Upper lobe of right lung (tissue), 1 donor: ENCODE measurements around the gene FAM110C. TPM values are rescaled to one million over a fixed set of nuclear protein-coding genes. Genes with fewer than 3 reads are reported as not detected.
A peak's percentile ranks its signal among the peaks of the same experiment; 100 is the strongest.
"Not testable (repeated sequence)": the region's sequence is repeated elsewhere in the genome, so short reads cannot be mapped to it uniquely, and the experiment has no call there.

Source experiments
- ATAC-seq: fragments of 200-7000 bp; cut with Tn5 transposase; one replicate; pipeline ENCODE4 v1.9.1; 2020; ENCODE audit warnings: mild to moderate bottlenecking, moderate library complexity
- DNase-seq: peaks from one replicate; pipeline ENCODE4 v3.0.0-alpha.2; 2020
- H3K27ac ChIP-seq: fragments of 200-600 bp; one replicate; pipeline ENCODE4 v1.8.0; 2022
- H3K27me3 ChIP-seq: fragments of 200-600 bp; one replicate; pipeline ENCODE4 v1.8.0; 2022; ENCODE audit warnings: mild to moderate bottlenecking
- H3K36me3 ChIP-seq: fragments of 200-600 bp; one replicate; pipeline ENCODE4 v1.8.0; 2022
- H3K4me1 ChIP-seq: fragments of 200-600 bp; one replicate; pipeline ENCODE4 v1.8.0; 2022
- H3K4me3 ChIP-seq: fragments of 200-600 bp; one replicate; pipeline ENCODE4 v1.8.0; 2022; ENCODE audit warnings: mild to moderate bottlenecking
- H3K9me3 ChIP-seq: fragments of 200-600 bp; one replicate; pipeline ENCODE4 v1.8.0; 2022
- intact Hi-C: fragments of 100-400 bp; cut with DNase I; formaldehyde crosslinking; loops from one replicate; pipeline ENCODE4 v1.11.0; 2022
- total RNA-seq: library from RNA; stranded (reverse); fragmentation: NEBNext Ultra II Directional; extraction: Animal tissue kit (Norgen Biotek cat#: 25700); gene quantifications from one replicate; pipeline ENCODE4 v1.2.1, GENCODE V29; 2021
- TF ChIP-seq, protein P1 (sequence below): fragments of 200-600 bp; IDR thresholded peaks from one replicate; pipeline ENCODE4 v1.8.0; 2022; ENCODE audit warnings: antibody characterized with exemption
- donor health status: DM: no; HTN: yes; CAD: no; lungs with severe emphysema.

Gene FAM110C
- total RNA-seq, 1 donor from 2014 or later = 4.8 TPM

DNA sequence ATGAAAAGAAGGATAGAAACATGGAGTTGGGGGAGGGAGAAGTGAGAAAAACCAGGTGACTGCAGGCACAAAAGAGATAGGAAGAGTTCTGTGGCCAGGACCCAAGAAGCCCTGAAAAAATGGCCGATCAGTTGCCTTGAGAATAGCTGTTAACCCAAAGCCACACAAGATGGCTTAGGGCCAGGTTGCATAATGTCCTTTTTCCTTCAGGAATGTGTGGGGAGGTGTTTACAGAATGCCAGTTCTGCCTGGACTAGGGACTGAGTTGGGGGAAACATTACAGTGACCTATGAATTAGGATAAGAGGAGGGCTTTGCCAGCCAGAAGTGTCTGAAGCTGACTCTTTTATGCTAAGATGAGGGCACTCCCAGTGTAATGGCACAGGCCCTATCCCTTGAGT lies 17.1 kb downstream of the FAM110C start:
- DNase-seq (no peak), ATAC-seq (peak; percentile 62)
- Histone ChIP-seq H3K27me3 (no peaks in the 10 kb centered on the region), H3K9me3 (no peaks in the 10 kb centered on the region), H3K4me1 (peaks cover 21% of the 10 kb centered on the region), H3K4me3 (no peak overlapping the region), H3K36me3 (no peaks in the 10 kb centered on the region), H3K27ac (no peak overlapping the region)
- TF ChIP-seq, protein P1, sequence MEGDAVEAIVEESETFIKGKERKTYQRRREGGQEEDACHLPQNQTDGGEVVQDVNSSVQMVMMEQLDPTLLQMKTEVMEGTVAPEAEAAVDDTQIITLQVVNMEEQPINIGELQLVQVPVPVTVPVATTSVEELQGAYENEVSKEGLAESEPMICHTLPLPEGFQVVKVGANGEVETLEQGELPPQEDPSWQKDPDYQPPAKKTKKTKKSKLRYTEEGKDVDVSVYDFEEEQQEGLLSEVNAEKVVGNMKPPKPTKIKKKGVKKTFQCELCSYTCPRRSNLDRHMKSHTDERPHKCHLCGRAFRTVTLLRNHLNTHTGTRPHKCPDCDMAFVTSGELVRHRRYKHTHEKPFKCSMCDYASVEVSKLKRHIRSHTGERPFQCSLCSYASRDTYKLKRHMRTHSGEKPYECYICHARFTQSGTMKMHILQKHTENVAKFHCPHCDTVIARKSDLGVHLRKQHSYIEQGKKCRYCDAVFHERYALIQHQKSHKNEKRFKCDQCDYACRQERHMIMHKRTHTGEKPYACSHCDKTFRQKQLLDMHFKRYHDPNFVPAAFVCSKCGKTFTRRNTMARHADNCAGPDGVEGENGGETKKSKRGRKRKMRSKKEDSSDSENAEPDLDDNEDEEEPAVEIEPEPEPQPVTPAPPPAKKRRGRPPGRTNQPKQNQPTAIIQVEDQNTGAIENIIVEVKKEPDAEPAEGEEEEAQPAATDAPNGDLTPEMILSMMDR = no peak
- intact Hi-C loops = no loop called here

DNA sequence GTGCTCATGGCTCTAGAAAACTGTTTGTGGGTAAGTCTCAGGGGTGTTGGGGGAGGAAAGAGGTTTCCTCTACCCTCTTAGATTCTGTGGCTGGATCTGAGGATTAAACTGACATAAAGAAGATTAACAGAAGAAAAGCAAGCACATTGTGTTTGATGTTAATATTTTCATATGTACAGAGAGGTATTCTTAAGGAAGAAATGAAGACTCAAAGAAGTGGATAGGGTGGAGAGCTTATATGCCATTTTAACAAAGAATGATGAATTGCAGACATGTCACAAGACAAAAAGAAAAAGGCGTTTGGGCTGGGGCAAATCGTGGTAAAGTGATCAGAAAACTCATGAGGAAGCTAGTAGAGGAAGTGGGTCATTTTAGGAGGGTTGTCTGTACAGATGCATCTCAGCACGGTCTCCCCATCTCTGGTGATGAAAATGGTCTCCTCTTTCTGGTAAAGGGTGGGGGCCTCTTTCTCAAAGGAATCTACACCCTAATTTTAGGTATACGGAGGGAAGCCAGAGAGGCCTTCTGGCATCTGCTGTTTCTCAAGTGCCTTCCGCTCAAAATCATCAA lies 17.8 kb downstream of the FAM110C start:
- Histone ChIP-seq H3K27me3 (no peaks in the 10 kb centered on the region), H3K4me1 (peaks cover 15% of the 10 kb centered on the region), H3K9me3 (no peaks in the 10 kb centered on the region), H3K27ac (no peak overlapping the region), H3K36me3 (no peaks in the 10 kb centered on the region), H3K4me3 (no peak overlapping the region)
- DNase-seq (no peak), ATAC-seq (no peak)
- TF ChIP-seq, protein P1 = no peak
- intact Hi-C loops = no loop called here

DNA sequence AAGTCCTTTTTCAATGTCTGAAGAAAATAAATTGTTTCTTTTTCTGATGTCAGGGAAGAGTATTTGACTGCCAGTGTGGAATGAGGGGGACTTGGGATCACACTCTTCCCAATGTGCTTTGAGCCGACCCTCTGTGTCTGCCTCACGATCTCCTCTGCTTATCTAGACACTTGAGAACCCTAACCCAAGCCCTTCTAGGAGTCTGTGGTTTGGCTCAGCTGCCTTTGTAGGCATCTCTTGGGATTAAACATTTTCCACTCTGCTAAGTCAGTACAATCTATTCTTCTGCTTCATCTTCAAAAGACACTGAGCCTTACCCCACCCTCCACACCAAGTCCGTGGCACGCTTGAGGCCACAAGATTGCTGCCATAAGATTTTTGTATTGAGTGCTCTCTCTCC lies 19.4 kb downstream of the FAM110C start:
- intact Hi-C loops = no loop called here
- ATAC-seq (peak; percentile 27), DNase-seq (no peak)
- H3K36me3 ChIP-seq = no peaks in the 10 kb centered on the region
- no peaks in the 10 kb centered on the region for H3K27me3 ChIP-seq
- no peak overlapping the region for H3K4me3 ChIP-seq
- H3K27ac ChIP-seq = no peak overlapping the region
- peaks cover 12% of the 10 kb centered on the region for H3K4me1 ChIP-seq
- TF ChIP-seq, protein P1 = no peak
- H3K9me3 ChIP-seq = no peaks in the 10 kb centered on the region

DNA sequence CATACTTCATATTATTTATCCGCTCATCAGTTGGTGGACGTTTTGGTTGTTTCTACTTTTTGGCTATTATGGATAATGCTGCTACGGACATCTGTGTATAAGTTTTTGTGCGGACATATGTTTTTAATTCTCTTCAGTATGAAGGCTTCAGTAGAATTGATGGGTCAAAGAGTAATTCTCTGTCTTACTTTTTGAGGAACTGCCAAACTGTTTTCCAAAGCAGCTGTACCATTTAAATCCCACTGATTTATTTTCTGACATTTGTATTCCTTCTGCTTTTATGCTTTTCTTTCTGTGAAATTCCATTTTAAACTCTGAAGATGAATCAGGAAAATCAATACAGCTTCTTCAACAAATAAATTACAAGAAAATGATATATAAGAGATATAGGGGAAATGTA lies 20.8 kb downstream of the FAM110C start:
- intact Hi-C loops = no loop called here

DNA sequence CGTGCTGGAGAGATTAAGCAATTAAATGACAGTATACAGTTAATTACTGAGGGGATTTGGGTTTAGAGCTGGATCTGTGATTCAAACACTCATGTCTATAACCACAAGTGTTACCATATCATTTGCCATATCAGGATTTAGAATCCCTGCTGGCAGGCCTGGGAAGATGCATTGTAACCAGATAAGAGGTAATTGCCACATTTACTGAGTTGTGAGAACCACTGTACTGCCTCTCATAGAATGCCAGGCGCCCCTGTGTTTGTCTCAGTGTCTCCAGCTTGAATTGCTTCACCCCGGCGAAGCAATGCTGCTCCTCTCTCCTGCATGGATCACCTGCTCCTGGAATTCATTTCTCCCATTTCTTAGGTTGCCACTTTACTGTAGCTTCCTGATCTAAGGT lies 21.7 kb downstream of the FAM110C start:
- H3K36me3 ChIP-seq = not testable (repeated sequence)

More for the DNA sequence above, 20.8 kb downstream of the FAM110C start:
- no peaks in the 10 kb centered on the region for H3K27me3 ChIP-seq
- TF ChIP-seq, protein P1 = no peak
- no peak overlapping the region for H3K4me3 ChIP-seq
- no peak overlapping the region for H3K27ac ChIP-seq
- peaks cover 12% of the 10 kb centered on the region for H3K4me1 ChIP-seq
- DNase-seq = no peak
- ATAC-seq = no peak
- no peaks in the 10 kb centered on the region for H3K36me3 ChIP-seq
- H3K9me3 ChIP-seq = no peaks in the 10 kb centered on the region

DNA sequence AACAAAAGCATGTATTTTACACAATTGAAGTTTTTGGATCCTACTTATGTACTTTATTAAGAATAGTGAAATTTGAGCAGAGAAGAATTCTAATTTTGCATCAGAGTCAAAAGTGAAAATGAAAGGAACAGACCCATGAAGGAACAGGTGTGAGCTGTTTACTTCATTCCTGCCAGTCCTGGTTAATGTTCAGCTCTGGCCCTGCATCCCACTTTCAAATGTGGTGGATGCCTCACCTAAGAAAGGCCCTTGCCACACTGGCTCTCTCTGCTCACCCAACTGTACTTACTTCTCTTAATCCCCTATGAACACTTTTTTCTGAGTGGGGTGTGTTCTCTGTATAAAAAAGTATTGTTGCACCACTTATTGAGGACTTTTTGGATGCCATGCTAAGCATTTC lies 22.2 kb downstream of the FAM110C start:
- DNase-seq (no peak), ATAC-seq (peak; percentile 55)
- H3K27ac ChIP-seq = no peak overlapping the region
- H3K9me3 ChIP-seq = no peaks in the 10 kb centered on the region
- no peaks in the 10 kb centered on the region for H3K36me3 ChIP-seq
- peaks cover 7% of the 10 kb centered on the region for H3K4me1 ChIP-seq
- intact Hi-C loops = no loop called here
- TF ChIP-seq, protein P1 = no peak
- H3K27me3 ChIP-seq = no peaks in the 10 kb centered on the region
- H3K4me3 ChIP-seq = no peak overlapping the region

More for the DNA sequence above, 21.7 kb downstream of the FAM110C start:
- H3K9me3 ChIP-seq, H3K27ac ChIP-seq, H3K4me3 ChIP-seq, ATAC-seq, H3K27me3 ChIP-seq, intact Hi-C loops, DNase-seq: not testable (repeated sequence)
- H3K4me1 ChIP-seq = peaks cover 11% of the 10 kb centered on the region
